NT2/D1 (cell line): ENCODE results near the gene EXTL1.

Experiments used
- DNase-seq: peaks from one replicate; pipeline ENCODE4 v3.0.0-alpha.2; 2011; ENCODE audit warnings: low read depth, low spot score
- H3K27me3 ChIP-seq: 2 replicates; pipeline ENCODE4 v1.6.0; 2011; ENCODE audit warnings: mild to moderate bottlenecking; ENCODE audit not compliant: insufficient read length, insufficient read depth
- H3K36me3 ChIP-seq: 2 replicates; pipeline ENCODE4 v1.6.1; 2011; ENCODE audit warnings: mild to moderate bottlenecking, low read length, mixed read lengths; ENCODE audit not compliant: insufficient read depth, insufficient read length
- H3K4me1 ChIP-seq: 2 replicates; pipeline ENCODE4 v1.5.1; 2011; ENCODE audit not compliant: insufficient read depth, insufficient read length
- H3K4me3 ChIP-seq: 2 replicates; pipeline ENCODE4 v1.5.1; 2011; ENCODE audit warnings: low read depth; ENCODE audit not compliant: insufficient read length
- H3K9ac ChIP-seq: 2 replicates; pipeline ENCODE4 v1.6.0; 2011; ENCODE audit warnings: low read depth; ENCODE audit not compliant: insufficient read length
- H3K9me3 ChIP-seq: 2 replicates; pipeline ENCODE4 v1.5.1; 2011; ENCODE audit warnings: mild to moderate bottlenecking, low read length; ENCODE audit not compliant: insufficient read depth
- SUZ12 ChIP-seq: IDR thresholded peaks from 2 replicates; pipeline ENCODE4 v1.6.1; 2011; ENCODE audit not compliant: insufficient read length, insufficient read depth; ENCODE audit errors: extremely low read depth
- YY1 ChIP-seq: IDR thresholded peaks from 2 replicates; pipeline ENCODE4 v1.6.1; 2011; ENCODE audit not compliant: insufficient read length, insufficient read depth
- ZNF274 ChIP-seq: IDR thresholded peaks from 2 replicates; pipeline ENCODE4 v1.6.1; 2011; ENCODE audit warnings: mild to moderate bottlenecking, low read depth, low read length

EXTL1 gene

DNA sequence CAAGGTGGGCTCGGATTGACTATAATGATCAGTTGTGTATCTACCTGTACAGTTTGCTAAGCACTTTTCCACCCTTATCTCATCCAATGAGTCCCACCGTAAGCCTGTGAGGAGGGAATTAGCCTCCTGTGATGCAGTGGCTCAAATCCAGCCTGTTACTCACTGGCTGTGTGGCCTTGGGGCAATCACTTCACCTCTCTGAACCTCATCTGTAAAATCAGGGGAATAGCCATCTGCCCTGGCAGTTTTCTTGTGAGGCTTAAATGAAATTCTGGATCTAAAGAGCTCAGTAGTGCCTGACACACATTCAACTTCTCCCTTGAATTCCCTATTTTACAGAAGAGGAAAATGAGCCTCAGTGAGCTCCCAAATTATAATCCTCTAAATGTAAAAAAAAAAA lies 7.4 kb upstream of the EXTL1 start:
- Histone ChIP-seq H3K4me3 (no peak overlapping the region), H3K9me3 (no peaks in the 10 kb centered on the region), H3K36me3 (no peaks in the 10 kb centered on the region), H3K27me3 (no peaks in the 10 kb centered on the region), H3K9ac (no peak overlapping the region), H3K4me1 (peaks cover 17% of the 10 kb centered on the region)
- no peak for DNase-seq
- TF ChIP-seq SUZ12 (no peak), ZNF274 (no peak), YY1 (no peak)

DNA sequence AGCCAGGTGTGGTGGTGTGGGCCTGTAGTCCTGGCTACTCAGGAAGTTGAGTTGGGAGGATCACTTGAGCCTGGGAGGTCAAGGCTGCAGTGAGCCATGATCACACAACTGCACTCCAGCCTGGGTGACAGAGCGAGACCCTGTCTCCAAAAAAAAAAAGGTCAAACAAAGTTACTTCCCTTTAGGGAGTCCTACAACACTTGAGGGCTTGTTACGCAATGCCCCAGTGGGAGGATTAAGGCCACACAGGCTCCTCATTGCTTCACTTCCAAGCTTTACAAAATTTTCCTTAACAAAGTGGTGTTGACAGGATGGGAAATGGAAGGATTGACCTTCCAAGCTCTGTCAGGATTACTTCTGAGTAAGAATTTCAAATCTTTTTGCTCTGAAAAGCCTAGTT lies 6.2 kb upstream of the EXTL1 start:
- Histone ChIP-seq H3K36me3 (no peaks in the 10 kb centered on the region), H3K27me3 (peaks cover 8% of the 10 kb centered on the region), H3K4me3 (no peak overlapping the region), H3K9me3 (no peaks in the 10 kb centered on the region), H3K4me1 (peaks cover 17% of the 10 kb centered on the region), H3K9ac (no peak overlapping the region)
- DNase-seq, result no peak
- TF ChIP-seq SUZ12, result no peak
- TF ChIP-seq ZNF274, result no peak
- no peak for TF ChIP-seq YY1

DNA sequence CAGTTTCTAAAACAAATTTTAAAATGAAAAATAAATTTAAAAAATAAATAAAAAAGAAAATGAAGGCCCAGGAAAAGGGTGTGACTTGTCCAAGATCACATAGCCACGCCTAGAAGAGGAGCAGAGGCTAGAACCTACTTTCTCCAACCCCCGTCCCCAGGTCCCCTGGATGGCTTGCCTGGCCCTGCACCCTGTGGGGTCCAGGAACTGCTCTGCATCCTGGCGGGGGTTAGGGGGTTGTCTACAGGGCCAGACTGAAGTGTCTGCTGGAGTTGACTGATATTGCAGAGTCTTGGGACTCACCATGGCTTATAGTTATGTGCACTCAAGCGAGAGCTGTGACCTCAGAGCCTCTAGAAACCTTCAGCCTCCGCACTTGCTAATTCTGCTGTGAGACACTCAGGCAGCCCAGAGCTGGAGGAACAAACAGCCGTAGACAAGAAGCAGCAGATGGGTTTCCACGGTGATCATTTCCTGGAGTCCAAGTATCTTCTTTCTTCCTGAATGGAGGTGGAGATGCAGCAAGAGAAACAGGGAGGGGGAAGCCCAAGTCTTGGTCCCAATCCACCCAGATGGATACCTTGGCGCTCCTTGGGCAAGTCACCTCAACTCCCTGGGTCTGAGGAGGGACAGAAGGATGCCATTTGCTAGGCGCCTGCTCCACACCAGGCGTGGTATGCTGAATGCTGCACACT lies 5.2 kb upstream of the EXTL1 start:
- DNase-seq, result no peak
- Histone ChIP-seq H3K4me3 (no peak overlapping the region), H3K9ac (no peak overlapping the region), H3K36me3 (no peaks in the 10 kb centered on the region), H3K4me1 (peaks cover 23% of the 10 kb centered on the region), H3K27me3 (peaks cover 13% of the 10 kb centered on the region), H3K9me3 (no peaks in the 10 kb centered on the region)
- no peak for TF ChIP-seq ZNF274
- no peak for TF ChIP-seq SUZ12
- no peak for TF ChIP-seq YY1

DNA sequence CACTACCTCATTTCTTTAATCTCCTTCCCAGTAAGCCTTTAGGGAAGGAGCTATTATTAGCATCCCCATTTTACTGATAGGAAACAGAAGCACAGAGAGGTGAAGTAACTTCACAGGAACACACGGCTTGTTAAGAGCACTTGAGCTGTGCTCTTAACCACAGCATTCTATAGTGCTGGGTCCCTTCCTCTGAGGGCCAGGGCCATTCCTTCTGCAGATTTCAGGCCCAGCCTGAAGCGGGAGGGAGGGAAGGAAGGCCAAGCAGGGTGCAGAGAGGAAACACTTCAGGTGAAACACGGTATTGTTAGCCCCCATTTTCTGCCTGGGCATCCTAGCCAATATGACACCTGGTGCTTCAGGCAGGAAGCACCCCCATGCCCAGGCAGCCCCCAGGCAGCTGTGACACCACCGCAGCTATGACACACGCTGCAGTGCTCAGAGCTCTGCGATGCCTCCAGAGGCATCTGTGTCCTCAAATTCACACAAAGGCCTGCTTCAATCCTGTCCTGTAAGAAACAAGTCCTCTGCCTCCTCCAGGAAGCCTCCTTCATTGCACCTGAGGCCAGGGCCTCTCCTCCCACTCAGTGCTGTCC lies 4.5 kb upstream of the EXTL1 start:
- H3K27me3 ChIP-seq, result peaks cover 13% of the 10 kb centered on the region
- peaks cover 28% of the 10 kb centered on the region for H3K4me1 ChIP-seq
- no peak for TF ChIP-seq YY1
- H3K4me3 ChIP-seq, result no peak overlapping the region
- no peaks in the 10 kb centered on the region for H3K9me3 ChIP-seq
- H3K9ac ChIP-seq, result no peak overlapping the region
- DNase-seq, result no peak
- no peaks in the 10 kb centered on the region for H3K36me3 ChIP-seq

DNA sequence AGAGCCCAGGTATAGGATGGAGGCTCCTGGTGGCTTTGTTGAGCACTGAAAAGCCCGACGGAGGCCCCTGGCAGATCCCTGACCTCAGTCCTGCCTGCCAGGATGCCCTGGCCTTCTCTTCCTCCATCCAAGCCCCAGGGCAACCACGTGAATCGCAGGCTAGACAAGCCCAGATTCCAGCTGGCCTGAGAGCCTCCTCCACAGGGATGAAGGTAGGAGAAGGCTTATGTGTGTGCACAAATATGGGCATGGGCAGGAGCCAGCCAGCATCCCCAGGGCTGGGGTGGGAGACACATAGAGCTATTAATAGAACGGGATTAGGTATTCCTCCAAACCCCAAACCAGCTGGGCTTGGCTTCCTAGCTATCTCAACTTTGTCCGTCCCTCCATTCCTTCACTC lies 4.0 kb upstream of the EXTL1 start:
- Histone ChIP-seq H3K4me3 (no peak overlapping the region), H3K9ac (no peak overlapping the region), H3K4me1 (peaks cover 33% of the 10 kb centered on the region), H3K27me3 (peaks cover 13% of the 10 kb centered on the region), H3K9me3 (no peaks in the 10 kb centered on the region), H3K36me3 (no peaks in the 10 kb centered on the region)
- no peak for DNase-seq
- TF ChIP-seq YY1 (no peak), ZNF274 (no peak), SUZ12 (no peak)

DNA sequence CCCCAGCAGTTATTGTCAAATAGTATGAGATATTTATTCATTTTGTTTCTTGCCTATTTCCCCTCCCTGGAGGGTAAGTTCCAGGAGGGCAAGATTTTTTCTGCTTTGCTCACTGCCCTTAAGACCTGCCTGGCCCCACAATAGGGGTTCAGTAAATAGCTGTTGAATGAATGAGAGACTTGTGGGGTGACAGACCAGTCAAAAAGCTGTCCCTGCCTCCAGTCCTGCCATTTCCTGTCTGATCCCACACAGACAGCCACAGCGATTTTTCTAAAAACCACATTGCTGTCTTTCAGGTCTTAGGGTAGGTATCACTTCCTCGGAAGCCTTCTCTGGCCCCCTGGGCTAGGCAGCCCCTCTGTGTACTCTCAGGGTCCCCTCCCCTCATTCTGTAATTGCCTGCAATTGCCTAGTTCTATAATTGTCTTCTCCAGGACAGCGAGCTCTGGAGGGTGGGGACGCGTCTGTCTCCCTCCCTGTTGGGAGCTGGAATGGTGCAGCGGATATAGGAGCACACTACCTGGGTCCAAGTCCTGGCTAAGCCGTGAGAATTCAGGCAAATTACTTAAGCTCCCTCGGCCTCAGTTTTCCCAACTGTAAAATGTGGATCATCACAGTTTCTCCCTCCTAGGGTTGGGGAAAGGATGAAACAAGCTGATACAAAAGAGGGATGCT lies 1.8 kb upstream of the EXTL1 start:
- Histone ChIP-seq H3K9me3 (no peaks in the 10 kb centered on the region), H3K27me3 (peaks cover 13% of the 10 kb centered on the region), H3K9ac (no peak overlapping the region), H3K4me1 (peaks cover 42% of the 10 kb centered on the region), H3K4me3 (no peak overlapping the region), H3K36me3 (no peaks in the 10 kb centered on the region)
- TF ChIP-seq ZNF274 (no peak), YY1 (no peak), SUZ12 (no peak)
- no peak for DNase-seq

DNA sequence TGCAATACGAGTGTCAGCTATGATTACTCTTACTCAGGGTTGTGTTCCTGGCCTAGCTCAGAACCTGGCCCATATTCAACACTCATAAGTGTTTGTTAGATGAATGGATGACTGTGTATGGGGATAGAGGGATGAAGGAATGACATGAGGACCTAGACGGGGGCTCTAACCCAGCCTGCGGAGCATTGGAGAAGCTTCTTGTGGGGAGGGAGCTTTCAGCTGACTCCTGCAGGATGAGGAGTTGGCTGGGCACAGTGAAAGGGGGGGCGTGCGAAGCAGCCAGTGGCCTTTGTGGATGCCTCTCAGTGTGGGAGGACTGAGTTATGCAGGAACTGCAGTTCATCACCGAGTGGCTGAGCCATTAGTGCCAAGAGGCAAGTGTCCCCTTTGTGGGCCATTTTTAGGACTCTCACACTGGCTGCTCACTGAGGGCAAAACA lies 1.2 kb upstream of the EXTL1 start:
- Histone ChIP-seq H3K27me3 (peaks cover 13% of the 10 kb centered on the region), H3K4me3 (no peak overlapping the region), H3K4me1 (peaks cover 42% of the 10 kb centered on the region), H3K36me3 (no peaks in the 10 kb centered on the region), H3K9ac (no peak overlapping the region), H3K9me3 (no peaks in the 10 kb centered on the region)
- TF ChIP-seq SUZ12 (no peak), ZNF274 (no peak), YY1 (no peak)
- DNase-seq, result no peak
